Myocyte (in vitro differentiated cells): Measurements from ENCODE around the gene PERM1. TPM values are rescaled to one million over a fixed set of nuclear protein-coding genes. Genes with fewer than 3 reads are reported as not detected.
"Not testable (repeated sequence)": the region's sequence is repeated elsewhere in the genome, so short reads cannot be mapped to it uniquely, and the experiment has no call there.

Source experiments
- DNase-seq: peaks from one replicate; pipeline ENCODE4 v3.0.0-alpha.2; 2012; ENCODE audit warnings: low read depth
- total RNA-seq: library from RNA; depleted of rRNA; stranded (reverse); fragments of >200 nt; gene quantifications from 2 replicates; pipeline ENCODE4 v1.2.3, GENCODE V29; 2014

Gene PERM1
- total RNA-seq, 1 donor from 2014 or later, result 1.4 TPM

DNA sequence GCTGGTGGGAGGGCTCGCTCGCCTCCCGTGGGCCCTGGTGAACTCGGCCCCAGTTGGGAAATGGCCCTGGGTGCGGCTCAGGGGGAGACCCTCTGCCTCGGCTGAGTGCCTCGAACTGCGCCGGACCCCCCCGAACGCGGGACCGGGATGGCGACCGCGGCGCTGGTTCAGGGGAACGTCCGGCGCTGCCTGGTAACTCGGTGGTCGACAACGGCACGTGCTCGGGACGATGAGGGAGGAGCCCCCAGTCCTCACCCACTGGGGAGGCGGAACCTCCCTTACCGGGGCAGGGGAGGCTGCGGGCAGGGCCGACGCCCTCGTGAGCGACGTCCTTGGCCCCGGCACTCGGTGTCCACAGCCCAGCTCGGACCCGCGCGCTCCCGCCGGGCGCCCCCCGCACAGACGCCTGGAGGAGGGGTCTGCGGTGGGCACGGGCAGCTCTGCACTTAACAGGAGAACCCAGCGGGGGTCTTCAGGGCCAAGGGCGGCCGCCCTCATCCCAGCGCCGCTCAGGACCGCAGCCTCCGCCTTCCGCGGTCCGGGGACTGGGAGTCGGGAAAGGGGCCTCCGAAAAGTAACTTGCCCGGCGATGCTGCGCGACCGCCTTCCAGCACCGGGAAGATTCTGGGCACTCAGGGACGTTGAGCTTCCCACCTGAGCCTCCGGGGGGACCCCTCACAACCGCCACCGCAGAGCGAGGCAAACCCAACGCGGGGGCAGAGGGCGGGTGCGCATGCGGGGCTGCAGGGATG is 16.3 kb upstream of the PERM1 start:
- DNase-seq, result no peak

DNA sequence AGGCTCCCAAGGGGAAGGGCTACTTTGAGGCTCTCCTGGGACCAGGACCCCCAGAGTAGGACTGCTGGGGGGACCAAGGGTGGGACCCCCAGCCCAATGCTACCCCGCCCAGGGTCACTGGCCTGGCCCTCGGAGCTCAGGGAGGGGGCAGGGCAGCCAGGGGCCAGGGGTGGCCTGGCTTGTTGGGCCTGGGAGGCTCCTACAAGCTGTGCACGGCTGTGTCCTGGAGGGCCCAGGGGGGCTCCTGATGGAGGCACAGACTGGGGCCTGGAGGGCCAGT is 15.8 kb upstream of the PERM1 start:
- no peak for DNase-seq

DNA sequence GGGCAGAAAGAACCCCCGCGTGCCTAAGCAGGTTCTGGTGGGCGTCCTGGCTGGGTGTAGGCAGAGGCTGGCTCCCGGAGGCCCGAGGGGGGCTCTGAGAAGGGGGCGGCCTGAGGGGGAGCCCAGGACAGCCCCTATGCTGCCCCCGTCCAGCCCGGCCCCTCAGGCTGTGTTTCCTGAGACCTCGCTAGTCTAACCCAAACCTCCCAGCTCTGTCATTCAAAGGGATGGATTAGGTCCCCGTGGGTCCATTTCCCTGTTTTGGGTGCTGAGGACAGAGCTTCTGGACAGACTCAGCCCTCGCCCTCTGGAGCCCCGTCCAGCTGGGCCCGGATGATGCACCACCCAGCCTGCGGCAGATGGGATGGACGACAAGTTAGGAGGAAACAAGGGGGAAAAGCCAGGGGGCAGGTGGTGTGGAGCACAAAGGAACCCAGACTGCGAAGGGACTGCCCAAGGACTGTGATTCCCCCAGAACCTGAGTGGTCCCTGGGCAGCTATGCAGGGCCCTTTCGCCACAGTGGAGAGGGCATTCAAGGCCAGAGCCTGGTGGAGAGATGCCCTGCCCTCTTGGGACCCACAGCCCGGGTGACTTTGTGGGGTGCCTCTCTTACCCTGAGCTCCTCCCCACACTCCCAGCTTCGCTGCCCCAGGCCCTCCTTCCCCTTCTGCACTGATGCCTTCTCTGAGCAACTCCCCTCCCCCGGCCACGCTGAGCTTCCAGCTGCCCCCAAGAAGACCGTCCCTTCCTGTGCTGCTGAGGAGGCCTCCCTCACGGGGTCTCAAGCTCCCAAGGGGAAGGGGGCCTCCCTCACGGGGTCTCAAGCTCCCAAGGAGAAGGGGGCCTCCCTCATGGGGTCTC is 15.2 kb upstream of the PERM1 start:
- DNase-seq, result no peak

DNA sequence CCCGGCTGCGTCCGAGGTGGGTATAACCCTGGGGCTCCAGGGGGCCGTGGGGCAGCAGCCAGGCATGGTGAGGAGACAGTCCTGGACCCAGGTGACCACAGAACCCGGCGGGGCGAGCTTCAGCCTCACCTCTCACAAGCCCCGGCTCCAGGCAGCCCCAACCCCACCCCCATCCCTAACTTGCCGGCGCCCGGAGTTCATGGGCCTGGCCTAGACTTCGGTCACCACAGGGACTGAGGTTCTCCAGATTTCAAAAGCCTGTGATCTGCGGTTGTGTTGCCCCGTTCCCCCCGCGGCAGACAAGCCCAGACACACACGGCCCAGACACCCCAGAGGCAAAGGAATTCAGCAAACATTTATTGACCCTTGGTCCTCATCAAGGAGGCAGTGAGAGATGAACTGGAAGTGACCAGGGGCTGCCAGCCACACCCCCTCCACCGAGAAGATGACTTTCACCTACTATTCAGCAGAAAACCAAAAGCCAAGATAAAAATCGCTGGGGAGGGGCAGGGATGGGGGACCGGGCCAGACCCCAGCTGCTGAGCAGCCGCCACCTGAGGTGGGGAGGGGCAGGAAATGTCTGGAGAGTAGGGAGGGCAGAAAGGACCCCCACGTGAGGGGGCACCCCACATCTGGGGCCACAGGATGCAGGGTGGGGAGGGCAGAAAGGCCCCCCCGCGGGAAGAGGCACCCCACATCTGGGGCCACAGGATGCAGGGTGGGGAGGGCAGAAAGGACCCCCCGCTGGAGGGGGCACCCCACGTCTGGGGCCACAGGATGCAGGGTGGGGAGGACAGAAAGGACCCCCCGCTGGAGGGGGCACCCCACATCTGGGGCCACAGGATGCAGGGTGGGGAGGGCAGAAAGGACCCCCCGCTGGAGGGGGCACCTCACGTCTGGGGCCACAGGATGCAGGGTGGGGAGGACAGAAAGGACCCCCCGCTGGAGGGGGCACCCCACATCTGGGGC is 14.1 kb upstream of the PERM1 start:
- DNase-seq, result no peak

DNA sequence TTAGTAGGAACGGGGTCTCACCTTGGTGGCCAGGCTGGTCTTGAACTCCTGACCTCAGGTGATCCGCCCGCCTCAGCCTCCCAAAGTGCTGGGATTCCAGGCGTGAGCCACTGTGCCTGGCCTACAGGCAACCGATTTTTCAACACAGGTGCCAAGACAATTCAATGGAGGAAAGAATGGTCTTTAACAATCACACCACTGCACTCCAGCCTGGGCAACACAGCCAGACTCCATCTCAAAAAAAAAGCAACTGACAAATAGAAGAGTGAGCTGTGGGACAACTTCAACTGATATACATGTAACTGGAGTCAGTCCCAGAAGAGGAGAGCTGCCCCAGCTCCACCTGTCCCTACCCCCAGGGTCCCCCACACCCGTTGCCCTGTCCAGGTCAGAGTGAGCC is 12.7 kb upstream of the PERM1 start:
- DNase-seq, result not testable (repeated sequence)

DNA sequence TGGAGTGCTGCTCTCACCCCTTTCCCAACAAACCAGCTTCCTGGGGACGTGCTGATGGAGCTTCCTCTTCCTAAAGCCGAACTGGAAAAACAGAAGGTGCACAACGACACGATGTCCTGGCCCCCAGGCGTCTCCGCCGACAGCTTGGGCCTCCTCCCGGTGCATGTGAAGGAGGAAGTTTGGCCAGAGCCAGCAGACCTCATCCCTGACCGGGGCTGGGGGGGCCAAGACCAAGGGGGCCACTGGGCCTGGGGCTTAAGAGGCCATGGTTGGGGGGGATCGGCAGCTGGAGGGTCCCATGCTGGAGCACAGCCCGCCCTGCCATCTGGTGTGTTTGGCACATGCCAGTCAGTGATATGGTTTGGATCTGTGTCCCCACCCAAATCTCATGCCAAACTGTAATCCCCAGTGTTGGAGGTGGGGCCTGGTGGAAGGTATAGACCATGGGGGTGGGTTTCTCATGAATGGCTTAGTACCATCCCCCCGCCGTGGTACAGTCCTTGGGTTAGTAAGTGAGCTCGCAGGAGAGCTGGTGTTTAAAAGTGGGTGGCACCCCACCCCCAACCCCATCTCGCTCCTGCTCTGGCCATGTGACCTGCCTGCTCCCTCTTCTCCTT is 11.6 kb upstream of the PERM1 start:
- DNase-seq, result no peak

DNA sequence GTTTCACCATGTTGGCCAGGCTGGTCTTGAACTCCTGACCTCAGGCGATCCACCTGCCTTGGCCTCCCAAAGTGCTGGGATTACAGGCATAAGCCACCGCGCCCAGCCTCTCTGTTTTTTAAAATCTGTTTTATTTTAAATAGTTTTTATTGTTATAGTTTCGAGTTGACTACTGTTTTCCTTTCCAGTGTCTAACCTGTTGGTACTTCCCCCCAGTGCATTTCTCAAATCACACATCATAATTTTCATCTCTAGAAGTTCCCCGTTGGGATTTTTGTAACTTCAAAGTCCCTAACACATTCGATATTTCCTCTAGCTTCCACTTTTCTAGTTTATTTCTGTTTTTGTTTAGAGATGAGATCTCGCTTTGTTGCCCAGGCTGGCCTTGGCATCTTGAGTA is 10.5 kb upstream of the PERM1 start:
- no peak for DNase-seq

DNA sequence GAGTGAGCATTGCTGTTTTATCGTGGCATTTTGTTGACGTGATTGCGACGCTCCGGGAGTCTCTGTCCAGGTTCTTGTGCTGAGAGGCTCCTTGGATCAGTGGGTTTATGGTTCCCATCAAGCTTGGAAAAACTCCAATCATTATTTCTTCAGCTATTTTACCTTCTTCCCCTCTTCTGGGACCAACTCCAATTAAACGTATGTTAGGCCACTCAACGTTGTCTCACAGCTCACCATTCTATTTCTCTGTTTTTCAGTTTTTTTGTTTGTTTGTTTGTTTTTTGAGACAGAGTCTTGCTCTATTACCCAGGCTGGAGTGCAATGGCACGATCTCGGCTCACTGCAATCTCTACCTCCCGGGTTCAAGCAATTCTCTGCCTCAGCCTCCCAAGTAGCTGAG is 10.0 kb upstream of the PERM1 start:
- DNase-seq, result no peak

DNA sequence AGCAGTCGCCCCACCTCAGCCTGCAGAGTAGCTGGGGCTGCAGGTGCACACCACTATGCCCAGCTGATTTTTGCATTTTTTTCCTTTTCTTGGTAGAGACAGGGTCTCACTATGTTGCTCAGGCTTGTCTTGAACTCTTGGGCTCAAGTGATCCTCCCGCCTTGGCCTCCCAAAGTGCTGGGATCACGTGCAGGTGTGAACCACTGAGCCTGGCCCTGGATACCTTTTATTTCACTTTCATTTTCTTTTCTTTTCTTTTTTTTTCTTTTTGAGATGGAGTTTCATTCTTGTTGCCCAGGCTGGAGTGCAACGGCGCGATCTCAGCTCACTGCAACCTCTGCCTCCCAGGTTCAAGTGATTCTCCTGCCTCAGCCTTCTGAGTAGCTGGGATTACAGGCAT is 9.4 kb upstream of the PERM1 start:
- not testable (repeated sequence) for DNase-seq

DNA sequence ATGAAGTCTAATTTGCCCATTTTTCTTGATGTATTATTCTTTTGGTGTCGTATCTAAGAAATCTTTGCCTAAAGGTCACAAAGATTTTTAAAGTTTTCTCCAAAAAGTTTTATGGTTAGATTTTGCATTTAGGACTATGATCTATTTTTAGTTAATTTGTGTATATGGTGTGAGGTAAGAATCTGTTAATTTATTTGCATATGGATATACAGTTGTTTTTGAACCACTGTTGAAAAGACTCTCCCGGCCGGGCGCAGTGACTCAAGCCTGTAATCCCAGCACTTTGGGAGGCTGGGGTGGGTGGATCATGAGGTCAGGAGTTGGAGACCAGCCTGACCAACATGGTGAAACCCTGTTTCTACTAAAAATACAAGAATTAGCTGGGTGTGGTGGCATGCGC is 6.2 kb upstream of the PERM1 start:
- not testable (repeated sequence) for DNase-seq

DNA sequence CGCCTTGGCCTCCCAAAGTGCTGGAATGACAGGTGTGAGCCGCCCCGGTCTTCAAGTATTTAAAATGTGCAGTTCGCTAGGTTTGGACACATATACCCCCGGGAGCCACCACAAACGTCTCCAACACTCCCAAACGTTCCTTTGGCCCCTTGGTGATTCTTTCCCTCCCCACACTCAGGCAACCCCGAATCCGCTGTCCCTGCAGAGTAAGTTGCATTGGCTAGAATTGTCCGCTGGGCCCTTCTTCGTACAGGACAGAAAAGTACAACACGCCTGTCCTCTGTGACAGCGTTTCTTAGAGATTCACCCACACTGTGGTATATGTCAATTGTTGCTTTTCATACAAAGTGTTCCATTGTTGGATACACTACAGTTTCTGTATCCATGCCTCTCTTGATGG is 3.2 kb upstream of the PERM1 start:
- DNase-seq, result no peak

DNA sequence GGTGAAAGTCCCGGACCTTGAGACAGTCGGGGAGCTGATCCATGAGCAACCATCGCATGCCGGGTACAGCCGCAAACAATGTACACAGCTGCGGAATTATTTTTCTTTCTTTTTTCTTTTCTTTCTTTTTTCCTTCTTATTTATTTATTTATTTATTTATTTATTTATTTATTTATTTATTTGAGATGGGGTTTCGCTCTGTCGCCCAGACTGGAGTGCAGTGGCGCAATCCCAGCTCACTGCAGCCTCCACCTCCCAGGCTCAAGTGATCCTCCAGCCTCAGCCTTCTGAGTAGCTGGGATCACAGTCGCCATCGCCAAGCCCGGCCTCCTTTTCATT is 2.6 kb upstream of the PERM1 start:
- DNase-seq, result no peak

DNA sequence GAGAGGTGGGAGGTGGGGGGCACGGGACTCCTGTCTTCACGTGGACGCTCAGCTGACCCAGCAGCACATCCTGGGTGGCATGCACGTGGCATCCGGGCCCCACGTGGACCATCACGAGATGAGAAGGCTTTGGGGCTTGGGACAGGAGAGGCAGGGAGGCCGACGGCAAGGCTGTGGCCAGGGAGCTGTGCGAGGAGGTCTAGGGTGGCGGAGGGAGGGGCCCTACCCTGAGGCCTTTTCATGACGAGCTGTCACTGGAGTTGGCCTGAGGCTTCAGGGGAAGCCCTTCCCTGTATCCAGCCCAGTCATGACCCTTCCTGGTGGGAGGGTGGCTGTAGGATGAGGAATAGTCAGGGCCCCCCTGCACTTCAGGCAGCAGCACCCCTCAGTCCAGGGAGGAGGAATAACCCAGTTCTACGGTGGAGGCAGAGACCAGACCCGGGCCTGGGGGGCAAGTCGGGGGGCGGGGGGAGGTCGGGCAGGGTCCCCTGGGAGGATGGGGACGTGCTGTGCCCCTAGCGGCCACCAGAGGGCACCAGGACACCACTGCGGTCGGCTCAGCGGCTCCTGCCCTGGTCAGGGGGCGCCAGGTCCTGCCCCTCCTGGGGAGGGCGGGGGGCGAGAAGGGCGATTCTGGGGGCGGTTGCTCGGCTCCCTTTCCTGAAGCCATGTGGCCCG is 2.0 kb upstream of the PERM1 start:
- DNase-seq, result peak; percentile 29

DNA sequence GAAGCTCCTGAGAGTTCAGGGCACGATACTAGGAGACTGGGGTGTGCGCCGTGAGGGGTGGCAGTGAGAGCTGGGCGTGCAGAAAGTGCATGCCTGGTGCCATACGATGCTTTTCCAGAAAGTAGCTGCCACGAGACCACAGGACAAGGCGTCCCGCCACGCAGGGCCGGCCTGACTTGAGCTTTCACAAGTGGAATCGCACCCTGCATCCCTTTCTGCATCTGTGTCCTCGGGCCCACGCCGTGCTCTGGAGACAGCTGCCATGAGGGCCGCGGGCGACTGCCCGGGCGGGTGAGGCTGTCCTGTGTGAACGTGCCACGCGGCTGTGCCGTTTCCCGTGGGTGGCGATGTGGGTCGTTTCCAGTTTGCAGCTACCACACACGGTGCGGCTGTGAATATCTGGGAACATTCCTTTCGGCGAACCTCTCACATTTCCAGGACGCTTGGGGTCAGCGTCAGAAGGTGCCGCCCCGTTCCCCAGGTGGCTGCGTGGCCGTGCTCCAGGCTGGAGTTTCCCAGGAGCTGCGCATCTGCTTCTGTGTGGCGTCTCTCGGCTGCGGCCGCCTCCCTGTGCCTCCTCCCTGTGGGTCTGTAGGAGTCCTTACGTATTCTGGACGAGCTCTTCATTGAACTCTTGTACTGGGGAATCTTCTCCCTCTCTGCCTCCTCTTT is 1.0 kb upstream of the PERM1 start:
- no peak for DNase-seq

DNA sequence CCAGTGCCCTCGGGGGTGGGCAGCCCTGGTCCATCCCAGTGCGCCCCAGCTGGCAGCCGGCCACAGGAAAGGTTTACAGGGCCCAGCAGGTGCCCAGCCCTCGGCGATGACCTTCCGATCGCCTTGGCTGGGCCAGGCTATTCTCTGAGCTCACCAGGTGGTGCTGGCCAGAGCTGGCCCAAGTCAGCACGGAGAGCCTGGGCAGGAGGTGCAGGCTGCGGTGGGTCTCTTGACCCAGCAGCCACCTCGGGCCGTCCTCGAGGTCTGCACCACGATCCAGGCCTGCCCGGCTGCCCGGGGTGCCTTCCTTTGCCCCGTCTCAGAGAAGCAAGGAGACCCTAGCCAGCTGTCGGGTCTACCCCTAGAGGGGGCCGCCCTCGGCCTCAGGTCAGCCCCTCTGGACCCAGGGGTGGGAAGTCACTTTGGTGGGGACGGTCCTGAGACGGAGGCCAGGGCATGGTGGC is 370 bp downstream of the PERM1 start:
- DNase-seq, result no peak

DNA sequence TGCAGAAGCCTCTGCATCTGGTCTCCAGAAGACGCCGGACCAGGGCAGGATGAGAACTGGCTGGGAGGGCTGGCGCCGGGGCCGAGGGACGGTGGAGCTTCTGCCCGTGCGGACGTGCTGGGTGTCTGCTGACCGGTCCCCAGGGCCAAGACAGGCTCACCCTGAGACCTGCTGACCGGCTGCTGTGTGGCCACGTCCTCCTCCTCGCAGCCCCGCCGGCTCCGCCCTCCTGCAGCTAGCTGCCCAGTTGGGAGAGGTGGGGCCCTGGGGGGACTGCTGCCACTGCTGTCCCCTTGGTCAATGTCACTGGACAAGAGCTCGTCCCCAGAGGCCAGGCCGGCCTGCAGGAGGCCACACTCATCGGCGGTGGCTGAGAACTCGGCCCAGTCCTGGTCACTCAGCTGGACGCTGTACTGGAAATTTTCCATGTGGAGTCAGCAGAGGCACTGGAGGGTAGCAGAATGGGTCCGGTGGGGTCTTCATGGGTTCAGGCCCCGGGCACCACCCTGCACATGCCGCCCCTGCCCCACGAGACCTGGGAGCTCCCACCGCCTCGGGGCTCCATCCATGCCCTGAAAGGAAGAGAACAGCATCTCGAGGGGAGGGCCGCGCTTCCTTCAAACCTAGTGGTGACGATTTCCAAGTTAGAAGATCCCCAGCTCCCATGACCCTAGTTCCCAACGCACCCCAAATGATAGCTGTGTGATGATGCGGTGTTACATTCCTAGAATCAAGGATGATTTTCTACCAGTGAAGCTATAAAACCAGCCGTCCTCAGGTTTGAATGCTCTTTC is 1.1 kb downstream of the PERM1 start:
- no peak for DNase-seq

DNA sequence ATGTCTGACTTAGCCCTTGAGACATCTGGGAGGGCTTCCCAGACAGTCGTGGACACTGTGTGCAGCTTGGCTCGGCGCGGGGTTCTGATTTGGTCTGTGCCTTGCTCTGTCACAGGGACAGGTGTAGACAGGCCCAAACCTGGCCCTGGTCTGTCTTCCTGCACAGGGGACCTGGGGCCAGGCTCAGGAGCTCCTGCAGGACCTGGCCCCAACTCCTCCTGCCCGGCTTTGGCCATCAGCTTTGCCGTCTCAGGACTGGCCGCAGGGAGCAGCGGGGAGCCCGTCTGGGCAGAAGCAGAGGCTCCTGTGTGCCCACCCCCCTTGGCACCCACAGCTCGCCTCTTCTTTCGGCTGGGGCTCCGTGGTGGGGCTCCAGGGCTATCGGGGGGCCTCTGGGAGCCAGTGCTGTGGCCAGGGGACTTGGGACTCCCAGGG is 1.7 kb downstream of the PERM1 start:
- no peak for DNase-seq

DNA sequence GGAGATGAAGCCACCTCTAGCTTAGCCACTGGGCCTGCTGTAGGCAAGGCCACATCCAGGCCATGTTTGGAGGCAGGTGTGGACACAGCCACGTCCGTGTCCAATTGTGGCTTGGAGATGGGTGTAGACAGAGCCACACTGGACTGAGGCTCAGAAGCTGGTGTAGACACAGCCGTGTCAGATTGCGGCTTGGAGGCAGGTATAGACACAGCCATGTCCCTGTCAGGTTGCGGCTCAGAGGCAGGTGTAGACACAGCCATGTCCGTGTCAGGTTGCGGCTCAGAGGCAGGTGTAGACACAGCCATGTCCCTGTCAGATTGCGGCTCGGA is 2.2 kb downstream of the PERM1 start:
- DNase-seq, result no peak
